Measurements from ENCODE around the gene GFPT2. TPM values are rescaled to one million over a fixed set of nuclear protein-coding genes. Genes with fewer than 3 reads are reported as not detected.
A peak's percentile ranks its signal among the peaks of the same experiment; 100 is the strongest.

The GFPT2 gene
- total and polyA plus RNA-seq, 9 of the 15 experiments (the other 6 are each of a cell fraction or from before 2014, with no cell fraction given), result 0.07 to 0.14 (median 0.08) TPM; not detected in 6

DNA sequence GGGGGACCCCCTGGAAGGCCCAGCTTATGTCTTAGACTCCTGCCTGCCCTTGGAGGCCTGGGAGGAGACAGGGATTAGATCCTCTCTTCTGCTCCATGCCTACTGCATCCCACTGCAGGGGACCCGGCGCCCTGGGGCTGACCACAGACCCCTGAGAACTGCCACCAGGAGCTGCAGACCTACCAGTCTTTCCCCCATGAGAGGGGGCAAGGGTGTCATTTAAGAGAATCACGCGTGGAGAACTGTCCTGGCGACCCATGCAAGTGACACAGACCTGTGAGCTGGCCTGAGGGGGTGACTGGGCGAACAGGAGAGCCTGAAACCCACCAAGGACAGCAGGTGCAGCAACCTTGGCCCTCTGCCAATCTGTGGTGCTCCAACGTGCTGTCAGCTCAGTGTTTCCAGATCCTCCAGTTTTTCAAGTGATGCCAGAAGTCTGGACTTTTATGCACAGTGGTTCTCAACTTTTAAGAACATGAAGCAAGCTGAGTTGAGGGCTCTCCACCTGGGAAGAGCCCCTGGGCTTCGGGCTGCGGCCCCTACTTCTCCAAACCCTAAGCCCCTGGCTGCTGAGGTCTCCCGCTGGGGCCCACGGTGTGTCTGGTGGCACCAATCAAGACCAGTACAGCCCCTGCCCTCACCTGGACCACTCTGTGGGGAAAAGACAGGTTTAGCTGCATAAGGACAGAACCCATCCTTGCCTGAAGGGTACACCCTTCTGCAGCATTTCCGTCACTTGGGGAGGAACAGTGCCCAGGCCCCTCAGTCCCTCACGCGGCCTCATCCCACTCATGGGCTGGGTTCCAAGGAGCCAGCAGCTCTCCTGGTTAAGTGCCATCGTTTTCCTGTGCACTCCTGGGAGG lies 18.2 kb downstream of the GFPT2 start:
- peaks cover 5% of the 10 kb centered on the region; the same call in 1 of the 2 replicates for H4K20me1 ChIP-seq (replicated peaks; ENCODE audit: control insufficient read depth, insufficient read depth, low read length)

DNA sequence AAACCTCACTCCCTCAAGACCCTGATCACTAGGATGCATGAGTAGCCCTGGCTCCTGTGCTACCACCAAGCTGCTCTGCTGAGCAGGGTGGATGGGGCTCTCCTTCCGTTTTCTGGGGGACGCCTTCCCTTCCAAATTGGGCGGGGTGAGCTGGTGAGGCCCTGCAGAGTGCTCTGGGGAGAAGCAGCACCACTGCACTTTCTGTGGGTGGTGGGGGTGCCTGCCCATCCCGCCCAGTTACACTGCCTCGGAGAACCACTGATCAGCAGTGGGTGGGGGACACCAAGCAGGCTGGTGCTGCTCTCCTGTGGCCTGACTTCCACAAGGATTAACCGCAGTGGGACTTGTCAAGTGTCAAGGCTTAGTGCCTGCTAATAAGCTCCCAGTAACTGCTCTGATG lies 19.0 kb downstream of the GFPT2 start:
- no peak overlapping the region for H3K4me2 ChIP-seq (ENCODE audit: insufficient read depth, low read length)
- in situ Hi-C loops (cut with MboI), result no loop called here
- intact Hi-C loops (cut with micrococcal nuclease), result no loop called here
- H3K4me1 ChIP-seq (replicated peaks in 1 of 2; ENCODE audit: control insufficient read depth in 2 of 2, insufficient read depth in 2 of 2, low read length in 2 of 2), result peaks cover 5 to 12% of the 10 kb centered on the region in 2 experiments; a peak in 4 of 5 replicates
- no peaks in the 10 kb centered on the region for H3K36me3 ChIP-seq (ENCODE audit: control insufficient read depth, insufficient read depth, low read length)
- peaks cover 42 to 76% of the 10 kb centered on the region in 2 experiments for H3K27me3 ChIP-seq (ENCODE audit: control insufficient read depth in 2 of 2, insufficient read depth in 2 of 2, low read length in 2 of 2)
- H3K4me3 ChIP-seq, result no peak overlapping the region
- no peak overlapping the region for H2AFZ ChIP-seq (ENCODE audit: low read depth, low read length)
- no peak for DNase-seq (ENCODE audit: extremely low read depth in 1 of 4, low spot score in 3 of 4)
- ATAC-seq, result no peak
- WGBS (ENCODE audit: insufficient coverage, low coverage, missing lambda C conversion rate), result 2% methylated on average over 6 of the region's 6 CpGs
- POLR2A ChIA-PET, result interaction anchor here (0.7 kb wide), 2 partner anchors 12 to 1152 kb away, joined by 3 read pairs; no protein-coding TSS in a partner anchor
- H3K27ac ChIP-seq (ENCODE audit: extremely low read depth, low read depth, low read length), result no peak overlapping the region
- TF ChIP-seq PRMT5 (CRISPR knock-in tag; IDR thresholded peaks at IDR 0.05) (no peak), IRF2 (CRISPR knock-in tag; IDR thresholded peaks at IDR 0.05) (no peak), PHTF2 (CRISPR knock-in tag; IDR thresholded peaks at IDR 0.05) (no peak), HMG20A (CRISPR knock-in tag; conservative IDR thresholded peaks at IDR 0.05) (no peak)
- TF ChIP-seq, protein P1, sequence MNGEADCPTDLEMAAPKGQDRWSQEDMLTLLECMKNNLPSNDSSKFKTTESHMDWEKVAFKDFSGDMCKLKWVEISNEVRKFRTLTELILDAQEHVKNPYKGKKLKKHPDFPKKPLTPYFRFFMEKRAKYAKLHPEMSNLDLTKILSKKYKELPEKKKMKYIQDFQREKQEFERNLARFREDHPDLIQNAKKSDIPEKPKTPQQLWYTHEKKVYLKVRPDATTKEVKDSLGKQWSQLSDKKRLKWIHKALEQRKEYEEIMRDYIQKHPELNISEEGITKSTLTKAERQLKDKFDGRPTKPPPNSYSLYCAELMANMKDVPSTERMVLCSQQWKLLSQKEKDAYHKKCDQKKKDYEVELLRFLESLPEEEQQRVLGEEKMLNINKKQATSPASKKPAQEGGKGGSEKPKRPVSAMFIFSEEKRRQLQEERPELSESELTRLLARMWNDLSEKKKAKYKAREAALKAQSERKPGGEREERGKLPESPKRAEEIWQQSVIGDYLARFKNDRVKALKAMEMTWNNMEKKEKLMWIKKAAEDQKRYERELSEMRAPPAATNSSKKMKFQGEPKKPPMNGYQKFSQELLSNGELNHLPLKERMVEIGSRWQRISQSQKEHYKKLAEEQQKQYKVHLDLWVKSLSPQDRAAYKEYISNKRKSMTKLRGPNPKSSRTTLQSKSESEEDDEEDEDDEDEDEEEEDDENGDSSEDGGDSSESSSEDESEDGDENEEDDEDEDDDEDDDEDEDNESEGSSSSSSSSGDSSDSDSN (IDR thresholded peaks at IDR 0.05; ENCODE audit: borderline replicate concordance in 1 of 2, low read depth in 2 of 2, low read length in 2 of 2), result no peak
- TF ChIP-seq, protein P2, sequence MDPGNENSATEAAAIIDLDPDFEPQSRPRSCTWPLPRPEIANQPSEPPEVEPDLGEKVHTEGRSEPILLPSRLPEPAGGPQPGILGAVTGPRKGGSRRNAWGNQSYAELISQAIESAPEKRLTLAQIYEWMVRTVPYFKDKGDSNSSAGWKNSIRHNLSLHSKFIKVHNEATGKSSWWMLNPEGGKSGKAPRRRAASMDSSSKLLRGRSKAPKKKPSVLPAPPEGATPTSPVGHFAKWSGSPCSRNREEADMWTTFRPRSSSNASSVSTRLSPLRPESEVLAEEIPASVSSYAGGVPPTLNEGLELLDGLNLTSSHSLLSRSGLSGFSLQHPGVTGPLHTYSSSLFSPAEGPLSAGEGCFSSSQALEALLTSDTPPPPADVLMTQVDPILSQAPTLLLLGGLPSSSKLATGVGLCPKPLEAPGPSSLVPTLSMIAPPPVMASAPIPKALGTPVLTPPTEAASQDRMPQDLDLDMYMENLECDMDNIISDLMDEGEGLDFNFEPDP (CRISPR knock-in tag; IDR thresholded peaks at IDR 0.05), result no peak
- TF ChIP-seq, protein P3, sequence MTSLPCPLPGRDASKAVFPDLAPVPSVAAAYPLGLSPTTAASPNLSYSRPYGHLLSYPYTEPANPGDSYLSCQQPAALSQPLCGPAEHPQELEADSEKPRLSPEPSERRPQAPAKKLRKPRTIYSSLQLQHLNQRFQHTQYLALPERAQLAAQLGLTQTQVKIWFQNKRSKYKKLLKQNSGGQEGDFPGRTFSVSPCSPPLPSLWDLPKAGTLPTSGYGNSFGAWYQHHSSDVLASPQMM (CRISPR knock-in tag; IDR thresholded peaks at IDR 0.05), result no peak
- H3K9me3 ChIP-seq (replicated peaks; ENCODE audit: control insufficient read depth, insufficient read depth, low read depth, low read length), result no peaks in the 10 kb centered on the region
- peaks cover 5% of the 10 kb centered on the region; the same call in 1 of the 2 replicates for H4K20me1 ChIP-seq (replicated peaks; ENCODE audit: control insufficient read depth, insufficient read depth, low read length)
- no peak overlapping the region for H3K9ac ChIP-seq (ENCODE audit: insufficient read depth in 1 of 2, low read depth in 2 of 2, low read length in 2 of 2)
- CTCF ChIA-PET (ENCODE audit: low intra/inter-chr PET ratio), result no interaction called here
- no TSS peak for BruUV-seq (replicated peaks)
- H3K9me1 ChIP-seq (ENCODE audit: control insufficient read depth, insufficient read depth, low read length), result peaks cover 2% of the 10 kb centered on the region
- FAIRE-seq, result no peak
- H3K79me2 ChIP-seq (ENCODE audit: control insufficient read depth, insufficient read depth, low read length), result no peaks in the 10 kb centered on the region

More for the DNA sequence above, 18.2 kb downstream of the GFPT2 start:
- peaks cover 5 to 12% of the 10 kb centered on the region in 2 experiments; a peak in 4 of 5 replicates for H3K4me1 ChIP-seq (replicated peaks in 1 of 2; ENCODE audit: control insufficient read depth in 2 of 2, insufficient read depth in 2 of 2, low read length in 2 of 2)
- H2AFZ ChIP-seq (ENCODE audit: low read depth, low read length), result no peak overlapping the region
- H3K9ac ChIP-seq (ENCODE audit: insufficient read depth in 1 of 2, low read depth in 2 of 2, low read length in 2 of 2), result no peak overlapping the region
- H3K4me2 ChIP-seq (ENCODE audit: insufficient read depth, low read length), result no peak overlapping the region
- H3K9me3 ChIP-seq (replicated peaks; ENCODE audit: control insufficient read depth, insufficient read depth, low read depth, low read length), result no peaks in the 10 kb centered on the region
- intact Hi-C loops (cut with micrococcal nuclease), result no loop called here
- TF ChIP-seq ZNF124 (CRISPR knock-in tag; IDR thresholded peaks at IDR 0.05) (no peak), EHMT2 (IDR thresholded peaks at IDR 0.05) (no peak), NFIC (IDR thresholded peaks at IDR 0.05) (peak; percentile 63; the same call in 1 of the 2 replicates)
- no peak overlapping the region for H3K27ac ChIP-seq (ENCODE audit: extremely low read depth, low read depth, low read length)
- DNase-seq (ENCODE audit: extremely low read depth in 1 of 4, low spot score in 3 of 4) (no peak), ATAC-seq (no peak), FAIRE-seq (no peak)
- no peak overlapping the region for H3K4me3 ChIP-seq
- ChIA-PET POLR2A (interaction anchor here (0.5 to 0.7 kb wide), 3 partner anchors 11 to 311 kb away, joined by 3 to 4 read pairs (median 3); no protein-coding TSS in a partner anchor), CTCF (ENCODE audit: low intra/inter-chr PET ratio) (no interaction called here)
- no peaks in the 10 kb centered on the region for H3K79me2 ChIP-seq (ENCODE audit: control insufficient read depth, insufficient read depth, low read length)
- WGBS (ENCODE audit: insufficient coverage, low coverage, missing lambda C conversion rate), result under 1% methylated on average over 14 of the region's 15 CpGs
- H3K36me3 ChIP-seq (ENCODE audit: control insufficient read depth, insufficient read depth, low read length), result no peaks in the 10 kb centered on the region
- peaks cover 45 to 76% of the 10 kb centered on the region in 2 experiments for H3K27me3 ChIP-seq (ENCODE audit: control insufficient read depth in 2 of 2, insufficient read depth in 2 of 2, low read length in 2 of 2)
- peaks cover 2% of the 10 kb centered on the region for H3K9me1 ChIP-seq (ENCODE audit: control insufficient read depth, insufficient read depth, low read length)
- no TSS peak for BruUV-seq (replicated peaks)
- in situ Hi-C loops (cut with MboI), result no loop called here

All from K562 (cell line).